Measurements from ENCODE around the gene PLEKHA1.

DNA sequence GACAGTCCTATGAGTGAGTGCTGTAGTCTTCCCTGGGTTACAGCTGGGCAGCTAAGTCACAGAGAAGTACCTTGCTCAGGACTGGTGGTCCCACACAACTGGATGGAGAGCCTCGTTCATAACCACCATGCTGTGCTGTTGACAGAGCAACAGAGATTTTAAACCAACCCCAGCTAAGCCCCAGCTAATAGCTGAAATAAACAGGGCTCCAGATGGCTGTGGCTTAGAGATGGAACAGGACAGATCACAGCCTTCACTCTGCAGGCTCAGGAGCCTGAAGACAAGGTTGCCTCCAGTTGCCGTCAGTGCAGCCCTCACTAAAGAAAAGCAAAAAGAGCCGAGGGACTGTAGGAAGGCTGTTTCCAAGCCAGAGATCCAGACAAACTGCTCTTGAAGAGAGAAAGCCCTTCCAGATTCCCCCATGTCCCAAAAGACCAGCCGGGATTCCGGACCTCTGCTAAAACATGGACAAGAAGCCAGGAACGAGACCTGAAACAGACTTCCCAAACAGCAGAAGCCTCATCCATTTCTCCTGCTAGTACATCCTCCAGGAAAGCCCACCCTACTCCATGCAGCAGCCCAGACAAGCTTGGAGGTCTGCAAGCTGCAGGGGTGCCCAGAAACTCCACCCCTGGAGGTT is 91.0 kb downstream of the PLEKHA1 start:
- TF ChIP-seq SRF (IDR thresholded peaks at IDR 0.05; ENCODE audit: low read depth, low read length) (no peak), MXI1 (IDR thresholded peaks at IDR 0.05; ENCODE audit: borderline replicate concordance, low read depth, low read length) (no peak), ZNF343 (CRISPR knock-in tag; IDR thresholded peaks at IDR 0.05) (no peak), FOXM1 (CRISPR knock-in tag; IDR thresholded peaks at IDR 0.05) (no peak), NFE2L2 (IDR thresholded peaks at IDR 0.05; ENCODE audit: low read length) (no peak), ZNF564 (CRISPR knock-in tag; IDR thresholded peaks at IDR 0.05) (no peak)
- TF ChIP-seq, protein P1, sequence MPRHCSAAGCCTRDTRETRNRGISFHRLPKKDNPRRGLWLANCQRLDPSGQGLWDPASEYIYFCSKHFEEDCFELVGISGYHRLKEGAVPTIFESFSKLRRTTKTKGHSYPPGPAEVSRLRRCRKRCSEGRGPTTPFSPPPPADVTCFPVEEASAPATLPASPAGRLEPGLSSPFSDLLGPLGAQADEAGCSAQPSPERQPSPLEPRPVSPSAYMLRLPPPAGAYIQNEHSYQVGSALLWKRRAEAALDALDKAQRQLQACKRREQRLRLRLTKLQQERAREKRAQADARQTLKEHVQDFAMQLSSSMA (CRISPR knock-in tag; IDR thresholded peaks at IDR 0.05) = no peak
